ENCODE measurements around the gene TTC34.

- TF ChIP-seq CTCF (IDR thresholded peaks at IDR 0.05) (no peak), POLR2A (IDR thresholded peaks at IDR 0.05) (no peak)
Measured at GRCh38 chr1:2831596-2832212, 30.2 kb upstream of the TTC34 start.

Measured in sigmoid colon (tissue), 3 donors.